SIG-M5 (cell line): Measurements from ENCODE around the gene SLC49A3.
"Not testable (repeated sequence)": the region's sequence is repeated elsewhere in the genome, so short reads cannot be mapped to it uniquely, and the experiment has no call there.

Experiments used
- DNase-seq: peaks from one replicate; lab custom pipeline; 2025; lab: John Stamatoyannopoulos, UW

SLC49A3 gene

GRCh38 chr4:722169-722725, 33.3 kb upstream of the SLC49A3 start:
- no peak for DNase-seq

- no peak for DNase-seq
Observed at GRCh38 chr4:721261-722168, 32.6 kb upstream of the SLC49A3 start.

GRCh38 chr4:720111-720860, 31.3 kb upstream of the SLC49A3 start:
- no peak for DNase-seq

- DNase-seq, result no peak
Observed at GRCh38 chr4:718460-718859, 29.5 kb upstream of the SLC49A3 start.

GRCh38 chr4:717601-718320, 28.8 kb upstream of the SLC49A3 start:
- DNase-seq, result no peak

GRCh38 chr4:714087-714486, 25.1 kb upstream of the SLC49A3 start:
- DNase-seq, result no peak

- DNase-seq, result no peak
Observed at GRCh38 chr4:712916-713632, 24.1 kb upstream of the SLC49A3 start.

- DNase-seq, result no peak
Observed at GRCh38 chr4:712093-712492, 23.1 kb upstream of the SLC49A3 start.

- no peak for DNase-seq
Observed at GRCh38 chr4:710916-711315, 22.0 kb upstream of the SLC49A3 start.

- no peak for DNase-seq
Observed at GRCh38 chr4:710116-710515, 21.2 kb upstream of the SLC49A3 start.

GRCh38 chr4:709348-709747, 20.4 kb upstream of the SLC49A3 start:
- no peak for DNase-seq

GRCh38 chr4:708631-708933, 19.6 kb upstream of the SLC49A3 start:
- no peak for DNase-seq

GRCh38 chr4:707929-708630, 19.1 kb upstream of the SLC49A3 start:
- DNase-seq, result no peak

GRCh38 chr4:706834-707598, 18.1 kb upstream of the SLC49A3 start:
- no peak for DNase-seq

GRCh38 chr4:706083-706633, 17.2 kb upstream of the SLC49A3 start:
- not testable (repeated sequence) for DNase-seq

- peak; percentile 15 for DNase-seq
Observed at GRCh38 chr4:705278-706082, 16.5 kb upstream of the SLC49A3 start, which contains the start of gene PCGF3. TSS of gene PCGF3 (plus strand) at chr4:705832. CDS start at chr4:733681, 27,849 bp downstream.

GRCh38 chr4:704971-705277, 16.0 kb upstream of the SLC49A3 start:
- no peak for DNase-seq

GRCh38 chr4:704198-704891, 15.4 kb upstream of the SLC49A3 start:
- no peak for DNase-seq
